Stimulated activated CD8-positive, alpha-beta memory T cell treated with anti-CD3 and anti-CD28 coated beads, Interleukin-12 subunit alpha, Interleukin-12 subunit beta, amount 100 ng/mL, for 1 hour (primary cell): ENCODE measurements around the gene SNTG2.

ENCODE experiments used
- DNase-seq: peaks from one replicate; pipeline ENCODE4 v3.0.0-alpha.2; 2020; ENCODE audit warnings: low read depth

Gene SNTG2

GRCh38 chr2:1283020-1283801 lies 332.6 kb downstream of the SNTG2 start:
- no peak for DNase-seq

DNA sequence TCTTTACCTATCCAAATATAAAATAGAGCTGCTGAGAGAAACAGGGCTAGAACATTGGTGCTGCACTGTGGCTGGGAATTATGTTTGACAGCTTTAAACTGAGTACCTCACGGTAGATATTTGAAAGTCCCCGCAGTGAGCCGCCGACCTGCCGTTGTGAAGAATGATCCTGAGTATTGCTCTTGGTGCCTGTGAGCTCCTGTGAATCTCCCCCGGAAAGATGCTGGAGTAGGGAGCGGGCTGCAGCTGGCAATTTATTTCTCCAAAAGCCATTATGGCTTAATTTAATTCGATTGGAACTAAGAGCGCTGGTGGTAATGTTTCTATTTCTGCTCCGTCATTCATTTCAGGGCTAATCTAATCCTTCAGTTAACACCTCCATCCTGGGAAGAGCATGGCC lies 333.2 kb downstream of the SNTG2 start:
- no peak for DNase-seq

DNA sequence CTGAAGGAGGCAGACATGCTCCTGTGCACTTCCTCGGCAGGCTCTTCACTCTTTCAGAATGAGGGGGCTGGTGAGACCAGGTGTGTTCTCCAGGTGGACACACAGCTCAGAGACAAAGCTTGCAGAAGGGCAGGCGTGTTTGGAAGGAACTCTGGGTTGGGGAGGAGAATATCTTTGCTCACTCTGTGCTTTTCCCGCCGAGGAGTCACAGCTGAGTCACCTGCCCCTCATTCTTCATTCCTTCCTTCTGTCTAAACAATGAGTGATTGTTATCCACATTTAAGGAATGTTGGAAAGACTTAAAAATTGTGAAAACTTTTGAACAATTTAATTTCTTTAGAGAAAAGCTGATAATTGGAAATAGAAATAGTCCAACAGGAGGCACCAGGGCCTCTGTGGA lies 336.3 kb downstream of the SNTG2 start:
- no peak for DNase-seq

DNA sequence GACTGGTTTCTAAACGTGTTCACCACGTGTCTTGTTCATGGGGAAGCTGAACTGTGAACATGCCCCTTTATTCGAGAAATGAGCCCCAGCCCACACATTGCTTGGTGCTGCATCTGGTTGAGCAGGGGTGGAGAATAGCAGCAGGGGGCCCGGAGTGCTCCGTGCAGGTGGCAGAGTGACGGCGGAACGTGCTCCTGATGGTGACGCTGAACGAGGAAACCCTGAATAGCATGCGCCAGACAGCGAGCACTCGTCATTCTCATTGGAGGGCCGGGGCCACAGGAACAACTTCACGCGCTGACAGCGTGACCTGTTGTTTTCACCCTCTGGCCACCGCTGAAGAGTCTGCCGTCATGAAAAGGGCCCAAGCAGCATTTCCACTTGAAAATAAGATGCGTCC lies 336.8 kb downstream of the SNTG2 start:
- DNase-seq = no peak

DNA sequence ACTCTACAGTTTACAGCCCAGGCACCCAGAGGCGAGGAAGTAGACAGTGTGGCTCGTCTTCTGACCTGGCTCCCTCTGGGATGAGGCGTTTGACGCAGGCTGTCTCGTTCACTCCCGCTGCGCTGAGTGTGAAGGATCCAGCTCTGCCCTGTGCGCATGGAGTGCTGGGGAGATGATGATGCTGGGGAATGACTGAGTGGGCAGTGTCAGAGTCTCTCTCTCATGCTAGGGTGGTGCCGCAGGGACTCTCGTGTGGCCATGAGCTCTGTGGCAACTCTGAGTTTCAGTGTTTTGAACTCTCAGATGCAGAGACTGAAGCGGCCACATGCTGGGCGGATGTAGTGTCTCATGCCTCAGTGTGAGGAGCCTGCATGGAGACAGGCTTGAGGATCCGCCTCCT lies 344.3 kb downstream of the SNTG2 start:
- DNase-seq = no peak

GRCh38 chr2:1295740-1296139 lies 345.1 kb downstream of the SNTG2 start:
- no peak for DNase-seq

- no peak for DNase-seq
Measured at GRCh38 chr2:1297372-1298159, 346.9 kb downstream of the SNTG2 start.

- no peak for DNase-seq
Measured at GRCh38 chr2:1299043-1299442, 348.4 kb downstream of the SNTG2 start.

GRCh38 chr2:1300284-1300683 lies 349.6 kb downstream of the SNTG2 start:
- no peak for DNase-seq

DNA sequence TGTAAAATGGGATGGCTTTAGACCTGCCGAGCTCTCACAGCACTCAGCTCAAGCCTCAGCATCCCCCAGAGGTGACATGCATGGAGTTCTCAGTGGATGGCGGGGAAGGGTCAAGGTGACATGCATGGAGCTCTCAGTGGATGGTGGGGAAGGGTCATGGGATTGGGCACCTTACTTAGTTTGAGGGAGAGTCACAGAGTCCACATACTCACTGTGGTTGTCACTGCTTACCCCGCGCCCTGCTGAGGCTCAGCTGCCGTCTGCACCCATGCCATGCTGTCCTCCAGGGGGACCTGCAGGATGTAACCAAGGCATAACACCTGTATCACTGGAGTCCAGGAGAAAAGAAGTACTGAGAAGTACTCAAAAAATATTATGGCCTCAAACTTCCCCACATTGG lies 350.4 kb downstream of the SNTG2 start:
- DNase-seq = no peak

DNA sequence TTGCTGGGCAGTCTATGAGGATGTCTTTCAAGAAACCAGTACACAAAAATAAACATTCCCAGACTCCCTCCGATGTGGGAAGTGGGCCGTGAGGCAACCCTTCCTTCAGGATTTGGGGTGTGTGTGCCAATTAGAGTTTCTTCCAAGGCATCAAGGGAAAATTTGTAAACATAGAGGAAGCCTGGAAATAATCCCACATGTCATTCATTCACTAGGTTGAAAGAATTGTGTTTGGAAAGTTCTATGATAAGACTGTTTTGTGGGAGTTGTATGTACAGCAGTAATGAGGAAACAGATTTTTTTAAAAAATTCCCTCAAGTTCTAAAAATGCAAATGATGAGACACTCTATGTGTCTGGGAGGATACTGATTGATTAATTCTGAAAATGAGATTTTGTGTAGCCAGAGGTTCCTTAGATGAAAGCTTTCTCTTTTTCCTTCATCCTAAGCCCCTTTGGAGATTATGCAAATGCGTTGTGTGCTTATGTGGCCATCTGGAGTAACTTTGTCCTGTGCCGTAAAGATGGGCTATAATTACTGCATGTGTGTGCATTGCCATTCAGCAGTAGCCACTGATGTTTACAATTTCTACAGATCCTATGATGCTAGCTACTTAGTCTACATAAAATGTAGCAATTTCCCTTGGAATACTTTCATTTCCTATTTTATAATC lies 354.8 kb downstream of the SNTG2 start:
- no peak for DNase-seq

DNA sequence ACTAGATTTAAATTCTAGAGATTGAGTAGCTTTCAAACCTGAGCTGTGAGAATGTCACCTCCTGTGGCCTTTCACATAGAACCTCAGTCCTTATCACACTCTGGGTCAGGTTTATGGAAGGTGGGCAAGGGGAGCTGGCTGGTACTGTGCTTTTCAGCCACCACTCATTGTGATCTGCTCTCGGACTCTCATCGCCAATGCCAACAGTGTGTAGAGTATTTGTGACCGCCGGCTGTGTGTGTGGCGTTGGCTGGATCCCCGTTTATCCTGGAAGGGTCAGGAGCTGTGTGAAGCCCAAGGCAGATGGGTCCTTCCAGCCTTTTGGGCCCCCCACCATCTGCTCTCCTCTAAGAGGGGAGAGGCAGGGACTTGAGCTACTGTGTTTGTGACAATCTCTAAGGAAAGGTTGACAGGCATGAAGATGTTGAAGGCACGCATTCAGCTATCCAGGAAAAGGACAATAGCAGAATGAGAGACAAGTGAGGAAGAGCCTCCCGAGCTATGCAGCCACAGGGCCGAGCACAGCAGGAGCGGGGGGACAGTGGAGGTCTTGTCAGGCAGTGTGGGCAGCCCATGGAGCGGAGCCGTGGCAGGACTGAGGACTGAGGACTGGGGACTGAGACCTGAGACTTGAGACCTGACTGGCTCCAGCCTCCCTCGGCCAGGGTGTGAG lies 355.5 kb downstream of the SNTG2 start:
- no peak for DNase-seq

DNA sequence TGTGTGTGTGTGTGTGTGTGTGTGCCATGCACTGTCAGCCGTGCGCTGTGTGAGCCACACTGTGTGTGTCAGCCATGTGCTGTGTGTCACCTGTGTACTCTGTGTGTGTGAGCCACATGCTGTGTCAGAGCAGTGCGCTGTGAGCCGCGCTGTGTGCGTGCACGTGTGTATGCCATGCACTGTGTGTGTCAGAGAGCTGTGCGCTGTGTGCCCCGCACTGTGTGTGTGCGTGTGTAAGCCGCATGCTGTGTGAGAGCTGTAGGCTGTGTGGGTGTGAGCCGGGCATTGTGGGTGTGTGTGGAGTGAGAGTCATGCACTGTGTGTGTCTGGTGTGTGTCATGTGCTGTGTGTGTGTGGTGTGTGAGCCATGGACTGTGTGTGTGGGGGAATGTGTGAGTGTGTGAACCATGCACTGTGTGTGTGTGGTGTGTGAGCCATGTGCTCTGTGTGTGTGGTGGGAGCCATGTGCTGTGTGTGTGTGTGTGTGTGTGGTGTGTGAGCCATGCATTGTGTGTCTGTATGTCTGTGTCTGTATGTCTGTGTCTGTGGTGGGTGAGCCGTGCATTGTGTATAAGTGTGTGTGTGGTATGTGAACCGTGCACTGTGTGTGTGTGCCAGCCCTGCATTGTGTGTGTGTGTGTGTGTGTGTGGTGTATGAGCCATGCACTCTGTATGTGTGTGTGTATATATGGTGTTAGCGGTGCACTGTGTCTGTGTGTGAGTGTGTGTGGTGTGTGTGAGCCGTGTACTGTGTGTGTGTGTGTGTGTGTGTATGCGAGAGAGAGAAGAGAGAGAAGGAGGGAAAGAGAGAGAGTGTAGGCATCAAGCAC lies 356.3 kb downstream of the SNTG2 start:
- no peak for DNase-seq

- DNase-seq = no peak
Measured at GRCh38 chr2:1307670-1308069, 357.0 kb downstream of the SNTG2 start.

DNA sequence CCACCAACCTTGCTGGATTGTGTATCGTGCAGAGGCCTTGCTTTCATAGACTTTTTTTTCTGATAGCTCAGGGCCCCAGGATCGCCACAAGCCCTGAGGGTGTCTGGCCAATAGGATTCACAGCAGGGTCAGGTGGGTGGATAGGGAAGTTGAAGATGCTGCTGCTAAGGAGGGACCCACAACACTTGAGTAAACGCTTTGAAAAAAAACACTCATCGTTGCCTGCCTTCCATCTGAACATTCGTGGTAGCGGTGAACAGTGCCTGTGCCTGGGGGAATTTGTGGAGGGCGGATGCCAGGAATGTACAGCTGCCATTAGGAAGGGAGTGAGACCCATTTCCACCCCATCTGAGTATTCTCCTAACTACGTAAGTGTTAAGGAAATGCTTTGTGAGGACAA lies 358.0 kb downstream of the SNTG2 start:
- DNase-seq = no peak

DNA sequence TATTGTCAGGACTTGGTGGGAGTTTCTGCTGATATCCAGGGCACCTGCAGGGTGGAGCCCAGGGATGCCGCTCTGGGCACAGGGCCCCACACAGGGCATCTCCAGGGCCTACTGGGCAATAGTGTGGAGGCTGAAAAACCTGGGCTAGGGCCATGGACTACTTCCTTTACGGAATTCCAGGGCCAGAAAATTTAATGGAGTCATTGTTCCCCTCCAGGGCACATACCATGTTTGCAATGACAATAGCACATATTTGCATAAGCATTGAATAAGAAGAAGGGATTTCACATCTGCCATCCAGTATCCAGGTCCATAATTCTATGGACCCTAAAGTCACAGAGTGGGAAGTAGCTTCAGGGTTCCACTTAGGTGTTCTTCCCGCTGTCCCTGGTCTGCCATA lies 358.9 kb downstream of the SNTG2 start:
- no peak for DNase-seq

GRCh38 chr2:1310202-1310601 lies 359.6 kb downstream of the SNTG2 start:
- no peak for DNase-seq

GRCh38 chr2:1310866-1311265 lies 360.2 kb downstream of the SNTG2 start:
- no peak for DNase-seq

DNA sequence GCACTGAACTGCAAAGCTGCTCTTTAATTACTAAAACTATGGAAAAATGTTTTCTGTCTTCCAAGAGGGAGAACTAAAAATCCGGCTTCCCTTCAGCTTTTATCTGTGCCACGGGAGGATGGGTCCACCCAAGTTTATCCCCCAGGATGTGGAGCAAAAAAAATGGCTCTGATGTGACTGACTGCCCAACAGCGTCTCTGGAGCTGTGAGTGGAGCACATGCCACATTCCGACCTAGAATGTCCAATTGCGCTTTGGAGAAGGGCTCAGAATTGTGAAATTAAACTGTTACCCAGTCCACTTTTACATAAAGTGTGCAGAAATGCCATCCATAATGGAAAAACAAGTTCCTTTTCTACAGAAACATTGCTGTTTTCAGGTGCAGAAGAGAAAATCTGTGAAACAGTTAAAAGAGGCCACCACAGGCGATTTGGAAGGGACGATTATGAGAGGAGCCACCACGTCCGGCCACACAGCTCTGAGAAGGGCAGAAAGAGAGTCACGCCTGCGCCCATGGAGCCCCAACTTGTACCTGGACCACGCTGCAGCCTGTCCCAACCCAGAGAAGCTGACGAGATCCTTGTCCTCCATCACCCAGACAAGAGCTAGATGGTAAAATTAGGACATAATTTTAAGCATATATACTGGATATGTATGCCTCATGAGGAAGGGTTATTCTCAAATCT lies 362.7 kb downstream of the SNTG2 start:
- DNase-seq = no peak

- DNase-seq = no peak
Measured at GRCh38 chr2:1314254-1314653, 363.6 kb downstream of the SNTG2 start.
